GM19193 (cell line): ENCODE measurements around the gene PCDHA4.

ENCODE experiments used
- POLR2A ChIP-seq: IDR thresholded peaks from 4 replicates; pipeline ENCODE4 v1.6.1; 2011; ENCODE audit not compliant: insufficient read depth, insufficient read length; ENCODE audit errors: extremely low read depth

PCDHA4 gene

GRCh38 chr5:140806834-140807775 lies at the start of gene PCDHA4:
Gene PCDHA4 (plus strand): TSS chr5:140807068.
- no peak for TF ChIP-seq POLR2A

GRCh38 chr5:140764177-140764973 lies 42.5 kb upstream of the PCDHA4 start:
- TF ChIP-seq POLR2A, result no peak

GRCh38 chr5:140767444-140767843 lies 39.4 kb upstream of the PCDHA4 start:
- no peak for TF ChIP-seq POLR2A

- TF ChIP-seq POLR2A, result no peak
These were observed 26.4 kb upstream of the PCDHA4 start for GRCh38 chr5:140780512-140780911.

GRCh38 chr5:140785905-140786686 lies 20.8 kb upstream of the PCDHA4 start, which contains the start of gene PCDHA1:
Gene PCDHA1 (plus strand): TSS chr5:140786140.
- TF ChIP-seq POLR2A, result no peak

GRCh38 chr5:140791089-140791488 lies 15.8 kb upstream of the PCDHA4 start:
- no peak for TF ChIP-seq POLR2A

GRCh38 chr5:140794595-140795258 lies 12.1 kb upstream of the PCDHA4 start, which contains the start of gene PCDHA2:
Gene PCDHA2 (plus strand): TSS chr5:140794852.
- TF ChIP-seq POLR2A, result no peak

GRCh38 chr5:140795259-140795641 lies 11.6 kb upstream of the PCDHA4 start:
- TF ChIP-seq POLR2A, result no peak

GRCh38 chr5:140796718-140797095 lies 10.2 kb upstream of the PCDHA4 start:
- TF ChIP-seq POLR2A, result no peak

GRCh38 chr5:140800816-140801493 lies 5.9 kb upstream of the PCDHA4 start, which contains the start of gene PCDHA3:
Gene PCDHA3 (plus strand): TSS chr5:140801057.
- TF ChIP-seq POLR2A, result no peak

- no peak for TF ChIP-seq POLR2A
These were observed 5.4 kb upstream of the PCDHA4 start for GRCh38 chr5:140801494-140801841.

- no peak for TF ChIP-seq POLR2A
These were observed 4.0 kb upstream of the PCDHA4 start for GRCh38 chr5:140802781-140803271.

- TF ChIP-seq POLR2A, result no peak
These were observed 2.0 kb downstream of the PCDHA4 start for GRCh38 chr5:140808889-140809291.

- TF ChIP-seq POLR2A, result no peak
These were observed 14.8 kb downstream of the PCDHA4 start, which contains the start of gene PCDHA5 for GRCh38 chr5:140821375-140822280. Gene PCDHA5 (plus strand): TSS chr5:140821613.
